ENCODE measurements around the gene SEMA6C. TPM values are rescaled to one million over a fixed set of nuclear protein-coding genes. Genes with fewer than 3 reads are reported as not detected.

The SEMA6C gene
- total and polyA plus RNA-seq, 2 donors: 1.5 to 24.3 TPM

DNA sequence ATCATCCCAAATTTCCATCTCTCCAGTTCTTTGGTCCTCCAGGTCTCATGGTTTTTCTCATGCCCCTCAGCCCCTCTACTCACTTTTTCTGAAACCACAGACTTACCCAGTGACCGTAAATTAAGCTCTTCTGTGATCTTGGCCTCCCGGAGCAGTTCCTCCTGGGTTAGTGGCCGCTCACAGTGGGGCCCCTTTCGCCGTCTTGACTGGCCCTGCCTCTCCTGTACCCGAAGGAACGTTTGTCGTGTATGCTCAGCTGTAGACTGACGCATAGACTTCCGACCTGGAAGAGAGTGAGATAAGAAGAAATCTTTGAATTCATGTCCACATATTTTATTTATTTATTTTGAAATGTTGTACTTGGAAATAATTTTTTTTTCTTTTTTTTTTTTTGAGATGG, 37.8 kb upstream of the SEMA6C start:
- peaks cover 42 to 59% of the 10 kb centered on the region in 2 donors for H3K36me3 ChIP-seq (ENCODE audit: control insufficient read depth in 2 of 2, insufficient read depth in 2 of 2, low read length in 1 of 2)
- no peak overlapping the region for H3K27ac ChIP-seq (ENCODE audit: low read depth in 1 of 2, low read length in 1 of 2)
- peaks cover 9 to 10% of the 10 kb centered on the region in 2 donors for H3K4me1 ChIP-seq (ENCODE audit: control insufficient read depth in 2 of 2, insufficient read depth in 2 of 2, low read length in 2 of 2)
- no peaks in the 10 kb centered on the region for H3K9me3 ChIP-seq (ENCODE audit: control insufficient read depth in 2 of 2, insufficient read depth in 1 of 2, low read length in 1 of 2)
- DNase-seq (ENCODE audit: low read depth in 6 of 9, low spot score in 9 of 9): no peak
- WGBS: 98% methylated on average over 10 of the region's 10 CpGs
- no peaks in the 10 kb centered on the region for H3K27me3 ChIP-seq (ENCODE audit: control insufficient read depth in 2 of 2, insufficient read depth in 1 of 2, low read length in 1 of 2)
- no peak overlapping the region for H3K4me3 ChIP-seq (ENCODE audit: low read length in 2 of 2)

DNA sequence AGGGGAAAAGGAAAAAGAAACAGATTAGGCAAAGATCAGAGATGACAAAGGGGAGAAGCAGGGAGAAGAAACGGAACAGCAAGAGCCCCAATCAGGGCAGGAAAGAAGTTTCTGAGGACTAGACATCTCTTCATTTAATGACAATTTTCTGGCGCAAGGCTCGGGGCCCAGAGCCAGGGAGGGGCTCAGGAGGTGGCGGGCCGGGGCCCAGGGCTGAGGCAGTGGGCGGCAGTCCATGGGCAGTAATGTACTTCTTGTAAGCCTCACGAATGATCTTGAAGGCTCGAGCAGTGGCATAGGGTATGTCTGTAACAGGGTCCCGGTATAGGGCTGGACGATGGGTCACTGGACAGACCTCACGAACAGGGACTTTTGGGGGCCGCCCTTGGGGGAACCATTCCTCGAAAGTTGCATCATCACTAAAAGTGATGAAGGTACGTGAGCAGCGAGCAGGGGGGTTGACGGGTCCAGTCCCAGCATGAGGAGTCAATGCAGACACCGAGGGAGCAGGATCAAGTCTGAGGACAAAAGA, 30.1 kb upstream of the SEMA6C start:
- H3K36me3 ChIP-seq (ENCODE audit: control insufficient read depth in 2 of 2, insufficient read depth in 2 of 2, low read length in 1 of 2): peaks cover 73 to 76% of the 10 kb centered on the region in 2 donors
- H3K4me3 ChIP-seq (ENCODE audit: low read length in 2 of 2): no peak overlapping the region
- no peaks in the 10 kb centered on the region for H3K4me1 ChIP-seq (ENCODE audit: control insufficient read depth in 2 of 2, insufficient read depth in 2 of 2, low read length in 2 of 2)
- no peaks in the 10 kb centered on the region for H3K9me3 ChIP-seq (ENCODE audit: control insufficient read depth in 2 of 2, insufficient read depth in 1 of 2, low read length in 1 of 2)
- H3K27ac ChIP-seq (ENCODE audit: low read depth in 1 of 2, low read length in 1 of 2): no peak overlapping the region
- WGBS: 98% methylated on average over 17 of the region's 17 CpGs
- DNase-seq (ENCODE audit: low read depth in 6 of 9, low spot score in 9 of 9): no peak
- no peaks in the 10 kb centered on the region for H3K27me3 ChIP-seq (ENCODE audit: control insufficient read depth in 2 of 2, insufficient read depth in 1 of 2, low read length in 1 of 2)

DNA sequence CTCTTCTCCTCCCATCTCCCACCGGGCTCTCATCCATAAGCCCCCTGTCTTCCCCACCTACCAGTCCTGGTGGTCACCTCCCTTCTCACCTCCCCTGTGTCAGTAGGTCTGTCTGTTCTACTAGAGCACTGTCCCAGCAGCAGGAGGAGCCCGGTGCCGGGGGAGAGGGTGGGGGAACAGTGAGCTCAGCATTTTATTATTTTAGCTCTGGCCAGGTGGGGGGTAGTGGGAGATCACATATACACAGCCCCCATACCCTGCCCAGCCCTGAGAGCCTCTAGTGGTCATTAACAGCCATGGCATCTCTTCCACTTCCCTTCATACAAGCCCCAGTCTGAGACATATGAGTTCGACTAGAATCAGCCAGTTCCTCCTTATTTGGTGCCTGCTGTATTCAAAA, 29.4 kb upstream of the SEMA6C start, which contains the start of gene TMOD4:
TMOD4 (minus strand) TSS at position 119 of the 400 bp plus-strand sequence. CDS start 1,106 bp downstream, outside the sequence.
- 72% methylated on average over 4 of the region's 4 CpGs for WGBS
- Histone ChIP-seq H3K4me1 (ENCODE audit: control insufficient read depth in 2 of 2, insufficient read depth in 2 of 2, low read length in 2 of 2) (no peaks in the 10 kb centered on the region), H3K27me3 (ENCODE audit: control insufficient read depth in 2 of 2, insufficient read depth in 1 of 2, low read length in 1 of 2) (no peaks in the 10 kb centered on the region), H3K9me3 (ENCODE audit: control insufficient read depth in 2 of 2, insufficient read depth in 1 of 2, low read length in 1 of 2) (no peaks in the 10 kb centered on the region), H3K27ac (ENCODE audit: low read depth in 1 of 2, low read length in 1 of 2) (no peak within 1 kb of the TSS), H3K4me3 (ENCODE audit: low read length in 2 of 2) (no peak within 1 kb of the TSS), H3K36me3 (ENCODE audit: control insufficient read depth in 2 of 2, insufficient read depth in 2 of 2, low read length in 1 of 2) (peaks cover 70 to 74% of the 10 kb centered on the region in 2 donors)
- DNase-seq (ENCODE audit: low read depth in 6 of 9, low spot score in 9 of 9): peak in 1 of 9 donors; percentile 25

DNA sequence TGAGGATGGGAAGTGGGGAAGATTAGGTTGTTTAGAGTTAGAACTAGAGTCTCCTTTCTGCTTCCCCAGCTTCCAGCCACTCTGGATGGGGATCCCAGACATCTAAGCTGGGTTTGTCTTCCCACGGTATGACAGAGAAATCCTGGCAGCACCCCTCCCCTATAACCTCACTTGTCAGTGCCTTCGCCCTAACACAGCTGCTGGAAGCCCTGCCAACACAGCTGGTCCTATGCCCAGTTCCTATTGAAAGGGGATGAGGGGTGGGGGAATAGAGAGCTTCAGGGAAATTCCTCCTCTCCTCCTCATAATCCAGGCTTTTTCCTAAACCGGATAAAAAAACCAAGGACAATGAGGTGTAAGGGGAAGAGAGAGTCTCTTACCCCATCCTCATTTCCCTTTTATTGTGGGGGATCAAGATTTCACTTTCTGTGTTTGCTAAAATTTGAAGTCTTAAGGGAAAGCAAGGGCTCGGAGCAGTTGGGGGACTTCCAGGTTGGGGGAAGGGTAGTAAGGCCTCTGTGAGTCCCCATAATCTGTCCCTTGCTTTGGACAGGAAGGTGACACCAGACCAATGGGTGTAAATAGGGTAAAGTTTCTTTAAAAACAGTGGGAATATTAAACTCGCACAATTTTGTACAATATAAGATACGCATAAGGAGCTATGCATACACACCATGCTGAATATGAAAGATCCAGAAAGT, 28.8 kb upstream of the SEMA6C start:
- no peak for DNase-seq (ENCODE audit: low read depth in 6 of 9, low spot score in 9 of 9)
- Histone ChIP-seq H3K9me3 (ENCODE audit: control insufficient read depth in 2 of 2, insufficient read depth in 1 of 2, low read length in 1 of 2) (no peaks in the 10 kb centered on the region), H3K27ac (ENCODE audit: low read depth in 1 of 2, low read length in 1 of 2) (no peak overlapping the region), H3K36me3 (ENCODE audit: control insufficient read depth in 2 of 2, insufficient read depth in 2 of 2, low read length in 1 of 2) (peaks cover 71 to 74% of the 10 kb centered on the region in 2 donors), H3K4me3 (ENCODE audit: low read length in 2 of 2) (no peak overlapping the region), H3K4me1 (ENCODE audit: control insufficient read depth in 2 of 2, insufficient read depth in 2 of 2, low read length in 2 of 2) (no peaks in the 10 kb centered on the region), H3K27me3 (ENCODE audit: control insufficient read depth in 2 of 2, insufficient read depth in 1 of 2, low read length in 1 of 2) (no peaks in the 10 kb centered on the region)
- WGBS: 97% methylated on average over 6 of the region's 6 CpGs

DNA sequence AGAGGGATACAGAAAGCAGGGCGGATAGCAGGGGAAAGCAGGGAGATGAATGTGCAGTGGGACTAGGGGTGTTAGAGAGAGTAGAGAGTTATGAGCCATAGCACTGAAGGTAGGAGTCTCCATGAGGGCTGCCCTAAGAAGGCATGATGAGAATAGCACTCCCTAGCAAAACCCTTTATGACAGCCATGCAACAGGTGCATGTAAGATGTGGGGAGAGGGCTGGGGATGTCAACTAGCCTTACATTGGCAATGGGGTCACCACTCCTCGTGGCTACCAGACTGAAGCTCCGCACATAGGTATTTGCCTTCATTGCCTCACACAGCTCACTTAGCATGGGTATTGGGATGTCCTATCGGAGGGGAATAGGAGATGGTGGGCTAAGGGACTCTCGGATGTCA, 24.8 kb upstream of the SEMA6C start:
- Histone ChIP-seq H3K4me3 (ENCODE audit: low read length in 2 of 2) (no peak overlapping the region), H3K4me1 (ENCODE audit: control insufficient read depth in 2 of 2, insufficient read depth in 2 of 2, low read length in 2 of 2) (peaks cover 9 to 10% of the 10 kb centered on the region in 2 donors), H3K9me3 (ENCODE audit: control insufficient read depth in 2 of 2, insufficient read depth in 1 of 2, low read length in 1 of 2) (no peaks in the 10 kb centered on the region), H3K27ac (ENCODE audit: low read depth in 1 of 2, low read length in 1 of 2) (no peak overlapping the region), H3K27me3 (ENCODE audit: control insufficient read depth in 2 of 2, insufficient read depth in 1 of 2, low read length in 1 of 2) (no peaks in the 10 kb centered on the region), H3K36me3 (ENCODE audit: control insufficient read depth in 2 of 2, insufficient read depth in 2 of 2, low read length in 1 of 2) (peaks cover 59 to 60% of the 10 kb centered on the region in 2 donors)
- WGBS: 98% methylated on average over 5 of the region's 5 CpGs
- DNase-seq (ENCODE audit: low read depth in 6 of 9, low spot score in 9 of 9): no peak

DNA sequence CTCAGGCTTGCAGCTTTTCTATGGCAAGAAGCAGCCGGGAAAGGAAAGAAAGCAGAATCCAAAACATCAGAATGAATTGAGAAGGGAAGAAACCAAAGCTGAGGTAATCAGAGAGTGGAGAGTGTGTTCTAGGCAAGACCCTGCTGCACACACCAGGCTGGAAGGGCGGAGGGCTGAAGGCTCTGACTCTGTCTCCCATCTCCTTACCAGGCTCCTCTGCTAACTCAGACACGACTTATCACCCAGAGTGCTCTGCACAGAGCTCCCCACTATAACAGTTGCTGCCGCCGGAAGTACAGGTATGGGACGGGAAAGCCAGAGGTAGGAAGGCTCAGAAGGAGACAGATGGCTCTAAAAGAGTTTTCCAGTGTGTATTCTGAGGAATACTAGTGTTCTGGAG, 20.7 kb upstream of the SEMA6C start:
- Histone ChIP-seq H3K27ac (ENCODE audit: low read depth in 1 of 2, low read length in 1 of 2) (no peak overlapping the region), H3K4me1 (ENCODE audit: control insufficient read depth in 2 of 2, insufficient read depth in 2 of 2, low read length in 2 of 2) (peaks cover 14 to 27% of the 10 kb centered on the region in 2 donors), H3K4me3 (ENCODE audit: low read length in 2 of 2) (peak overlapping the region in 1 of 2 donors; percentile 64), H3K27me3 (ENCODE audit: control insufficient read depth in 2 of 2, insufficient read depth in 1 of 2, low read length in 1 of 2) (no peaks in the 10 kb centered on the region), H3K9me3 (ENCODE audit: control insufficient read depth in 2 of 2, insufficient read depth in 1 of 2, low read length in 1 of 2) (peaks cover 0 to 7% of the 10 kb centered on the region in 2 donors), H3K36me3 (ENCODE audit: control insufficient read depth in 2 of 2, insufficient read depth in 2 of 2, low read length in 1 of 2) (peaks cover 37 to 42% of the 10 kb centered on the region in 2 donors)
- 94% methylated on average over 6 of the region's 6 CpGs for WGBS
- no peak for DNase-seq (ENCODE audit: low read depth in 6 of 9, low spot score in 9 of 9)

DNA sequence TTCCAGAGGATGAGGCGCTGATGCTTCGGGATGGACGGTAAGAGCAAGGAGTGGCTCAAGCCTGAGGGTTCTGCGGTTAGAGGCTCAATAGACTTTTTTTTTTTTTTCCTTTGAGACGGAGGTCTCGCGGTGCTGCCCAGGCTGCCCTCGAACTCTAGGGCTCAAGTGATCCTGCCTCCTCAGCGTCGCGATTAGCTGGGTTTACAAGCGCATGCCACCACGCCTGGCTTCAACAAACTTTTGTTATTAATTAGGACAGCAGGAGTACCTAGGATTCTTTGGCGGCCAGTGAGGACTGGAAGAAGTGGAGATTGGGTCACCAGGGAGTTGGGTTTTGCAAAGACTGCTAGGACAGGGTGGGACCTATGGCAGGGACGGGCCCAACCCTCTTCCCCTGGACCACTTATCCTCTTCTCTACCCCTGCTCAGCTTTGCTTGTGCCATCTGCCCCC, 20.1 kb upstream of the SEMA6C start:
- 7% methylated on average over 15 of the region's 15 CpGs for WGBS
- no peak for DNase-seq (ENCODE audit: low read depth in 6 of 9, low spot score in 9 of 9)
- H3K27ac ChIP-seq (ENCODE audit: low read depth in 1 of 2, low read length in 1 of 2): peak overlapping the region; percentile 77 to 85
- H3K4me3 ChIP-seq (ENCODE audit: low read length in 2 of 2): peak overlapping the region; percentile 64 to 94
- peaks cover 37 to 45% of the 10 kb centered on the region in 2 donors for H3K36me3 ChIP-seq (ENCODE audit: control insufficient read depth in 2 of 2, insufficient read depth in 2 of 2, low read length in 1 of 2)
- peaks cover 0 to 7% of the 10 kb centered on the region in 2 donors for H3K9me3 ChIP-seq (ENCODE audit: control insufficient read depth in 2 of 2, insufficient read depth in 1 of 2, low read length in 1 of 2)
- peaks cover 14 to 27% of the 10 kb centered on the region in 2 donors for H3K4me1 ChIP-seq (ENCODE audit: control insufficient read depth in 2 of 2, insufficient read depth in 2 of 2, low read length in 2 of 2)
- H3K27me3 ChIP-seq (ENCODE audit: control insufficient read depth in 2 of 2, insufficient read depth in 1 of 2, low read length in 1 of 2): no peaks in the 10 kb centered on the region

DNA sequence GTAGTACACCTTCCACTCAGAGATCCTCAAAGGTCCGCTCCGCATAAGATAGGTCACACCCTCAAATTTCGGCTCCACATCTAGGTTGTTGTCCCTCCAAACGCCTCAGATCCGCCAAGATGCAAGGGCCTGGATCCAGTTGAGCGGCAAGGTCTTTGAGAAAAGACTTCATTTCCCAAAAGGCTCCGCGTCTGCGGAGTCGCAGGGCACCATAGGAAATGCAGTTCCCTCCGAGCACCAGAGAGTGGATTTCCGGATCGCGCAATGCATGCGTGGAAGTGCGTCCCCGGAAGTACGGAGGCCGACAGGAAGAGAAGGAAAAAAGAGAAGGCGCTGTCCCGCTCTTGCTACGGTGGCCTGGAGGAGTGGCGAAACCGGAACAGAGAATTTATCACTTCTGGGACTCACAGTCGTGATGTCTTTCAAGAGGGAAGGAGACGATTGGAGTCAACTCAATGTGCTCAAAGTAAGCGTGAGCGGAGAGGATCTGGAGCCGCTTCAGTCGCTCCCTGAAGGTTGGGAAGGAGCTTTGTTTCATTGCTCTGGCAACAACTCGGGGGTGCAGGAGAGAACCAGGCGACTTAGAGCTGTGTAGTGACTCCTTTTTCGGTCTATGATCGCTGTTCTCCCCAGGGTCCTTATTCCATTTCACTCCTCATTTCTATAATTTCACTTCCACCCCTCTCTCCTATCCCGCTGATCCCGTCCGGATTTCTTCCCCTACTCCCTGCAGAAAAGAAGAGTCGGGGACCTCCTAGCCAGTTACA, 19.5 kb upstream of the SEMA6C start, which contains the start of the genes LYSMD1 and SCNM1:
LYSMD1 (minus strand) TSS at position 165 of the 767 bp plus-strand sequence. CDS start 644 bp downstream, outside the sequence.
SCNM1 (plus strand) TSS at position 407 of the 767 bp plus-strand sequence; CDS start at position 416, 9 bp downstream.
- Histone ChIP-seq H3K9me3 (ENCODE audit: control insufficient read depth in 2 of 2, insufficient read depth in 1 of 2, low read length in 1 of 2) (peaks cover 0 to 7% of the 10 kb centered on the region in 2 donors), H3K36me3 (ENCODE audit: control insufficient read depth in 2 of 2, insufficient read depth in 2 of 2, low read length in 1 of 2) (peaks cover 36 to 44% of the 10 kb centered on the region in 2 donors), H3K27me3 (ENCODE audit: control insufficient read depth in 2 of 2, insufficient read depth in 1 of 2, low read length in 1 of 2) (no peaks in the 10 kb centered on the region), H3K4me1 (ENCODE audit: control insufficient read depth in 2 of 2, insufficient read depth in 2 of 2, low read length in 2 of 2) (peaks cover 14 to 27% of the 10 kb centered on the region in 2 donors), H3K4me3 (ENCODE audit: low read length in 2 of 2) (peak within 1 kb of the TSS; percentile 64 to 94), H3K27ac (ENCODE audit: low read depth in 1 of 2, low read length in 1 of 2) (peak within 1 kb of the TSS; percentile 81 to 85)
- peak; percentile 96 to 100 (median 98) for DNase-seq (ENCODE audit: low read depth in 6 of 9, low spot score in 9 of 9)
- under 1% methylated on average over 38 of the region's 38 CpGs for WGBS

All from thymus (tissue), 11 donors.